Transverse colon (tissue), 4 donors: ENCODE measurements around the gene FERMT3. TPM values are rescaled to one million over a fixed set of nuclear protein-coding genes. Genes with fewer than 3 reads are reported as not detected.

Source experiments
- DNase-seq: peaks from one replicate; pipeline ENCODE4 v3.0.0-alpha.2; 2019
- H3K27ac ChIP-seq, 4 donors: fragments of 200-600 bp; sonication (generic); 2 replicates each; pipeline ENCODE4 v1.5.1; 2016 to 2018; ENCODE audit warnings: inconsistent platforms in 4 of 4
- H3K27me3 ChIP-seq: fragments of 200-600 bp; sonication (generic); 2 replicates; pipeline ENCODE4 v1.5.1; 2017; ENCODE audit warnings: inconsistent platforms
- H3K36me3 ChIP-seq, 4 donors: fragments of 200-600 bp; sonication (generic); 2 replicates each; pipeline ENCODE4 v1.5.1; 2017 to 2019; ENCODE audit warnings: inconsistent platforms in 4 of 4
- H3K4me1 ChIP-seq, 4 donors: fragments of 200-600 bp; sonication (generic); 2 replicates each; pipeline ENCODE4 v1.5.1; 2017 to 2020; ENCODE audit warnings: inconsistent platforms in 4 of 4
- H3K4me3 ChIP-seq, 4 donors: fragments of 200-600 bp; sonication (generic); 1 replicate in 1 of 4; 2 replicates in 3 of 4; pipeline versions ENCODE4 v1.5.1 to v1.6.1; 2017 to 2019; ENCODE audit warnings: inconsistent platforms in 4 of 4
- H3K9me3 ChIP-seq, 2 donors: fragments of 200-600 bp; sonication (generic); 2 replicates each; pipeline ENCODE4 v1.5.1; 2017 to 2019; ENCODE audit warnings: inconsistent platforms in 2 of 2
- EP300 ChIP-seq: sonication (generic); formaldehyde crosslinking; IDR thresholded peaks from one replicate; pipeline ENCODE4 v1.6.1; 2017; ENCODE audit warnings: antibody characterized with exemption, low read depth
- POLR2A ChIP-seq: fragments of 450-650 bp; IDR thresholded peaks from one replicate; pipeline ENCODE4 v1.6.1; 2016; ENCODE audit warnings: antibody characterized with exemption, mild to moderate bottlenecking, moderate library complexity
- POLR2AphosphoS5 ChIP-seq, 3 donors: sonication (generic); formaldehyde crosslinking; IDR thresholded peaks; one replicate each; pipeline ENCODE4 v1.6.1; 2016; ENCODE audit warnings: antibody characterized with exemption in 3 of 3
- WGBS, 2 donors: methylation state at CpG; one replicate each; pipeline ENCODE4 v1.1.5; 2018; ENCODE audit warnings: low coverage in 1 of 2; 5-methylcytosine and 5-hydroxymethylcytosine counted together
- in situ Hi-C, 4 donors: fragments of 200-750 bp; cut with MboI; loops; one replicate each; pipeline versions ENCODE4 v1.15.0 to v1.15.1; 2017; ENCODE audit warnings: low sequenced_read_pairs in 3 of 4, low pct_ligation_motif_present in 1 of 4, low pct_unique_long_range_greater_than_20kb in 1 of 4
- intact Hi-C: fragments of 100-400 bp; cut with DNase I; formaldehyde crosslinking; loops from one replicate; pipeline ENCODE4 v1.15.1; 2023; ENCODE audit warnings: low total_unique reads
- total RNA-seq, 4 donors: library from RNA; depleted of rRNA; stranded (reverse); fragments of >200 nt; gene quantifications; one replicate each; pipeline ENCODE4 v1.1.0, GENCODE V29; 2016
- TF ChIP-seq, protein P1 (sequence below), 5 experiments: fragments of 200-600 bp in 3 of 5; fragments of 450-650 bp in 2 of 5; sonication (generic) in 3 of 5; IDR thresholded peaks; 1 replicate in 2 of 5; 2 replicates in 3 of 5; pipeline ENCODE4 v1.5.1; 2016 to 2017; ENCODE audit warnings: antibody characterized with exemption in 5 of 5, inconsistent platforms in 3 of 5, mild to moderate bottlenecking in 2 of 5, moderate library complexity in 1 of 5

Gene FERMT3
- total RNA-seq, 4 donors from 2014 or later, result 14.6 to 63.3 (median 28.6) TPM

DNA sequence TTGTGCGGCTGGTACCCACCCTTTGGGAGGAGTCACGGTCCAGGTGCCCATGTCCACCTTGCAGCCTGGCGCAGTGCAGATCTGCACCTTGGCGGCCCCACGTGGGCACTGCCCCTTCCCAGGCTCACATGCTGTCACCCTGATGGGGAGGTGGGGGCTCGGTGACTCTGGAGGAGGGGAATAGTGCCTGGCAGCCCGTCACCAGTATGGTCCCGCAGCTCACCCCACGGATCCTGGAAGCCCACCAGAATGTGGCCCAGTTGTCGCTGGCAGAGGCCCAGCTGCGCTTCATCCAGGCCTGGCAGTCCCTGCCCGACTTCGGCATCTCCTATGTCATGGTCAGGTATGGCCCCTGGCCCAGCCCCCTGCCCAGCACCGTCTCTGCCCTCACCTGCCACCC lies 14.3 kb downstream of the FERMT3 start:
- no peaks in the 10 kb centered on the region for H3K9me3 ChIP-seq
- 82% methylated on average over 5 of the region's 14 CpGs; no CpG with 5 or more reads in 1 of the 2 donors for WGBS, 2 donors
- in situ Hi-C loops, result no loop called here
- peaks cover 8 to 11% (median 10%) of the 10 kb centered on the region in 4 donors for H3K4me1 ChIP-seq
- H3K36me3 ChIP-seq, result no peaks in the 10 kb centered on the region
- no peak overlapping the region for H3K4me3 ChIP-seq
- no peaks in the 10 kb centered on the region for H3K27me3 ChIP-seq
- TF ChIP-seq EP300 (no peak), POLR2AphosphoS5 (IDR thresholded peaks at IDR 0.05) (no peak), POLR2A (no peak)
- TF ChIP-seq, protein P1, sequence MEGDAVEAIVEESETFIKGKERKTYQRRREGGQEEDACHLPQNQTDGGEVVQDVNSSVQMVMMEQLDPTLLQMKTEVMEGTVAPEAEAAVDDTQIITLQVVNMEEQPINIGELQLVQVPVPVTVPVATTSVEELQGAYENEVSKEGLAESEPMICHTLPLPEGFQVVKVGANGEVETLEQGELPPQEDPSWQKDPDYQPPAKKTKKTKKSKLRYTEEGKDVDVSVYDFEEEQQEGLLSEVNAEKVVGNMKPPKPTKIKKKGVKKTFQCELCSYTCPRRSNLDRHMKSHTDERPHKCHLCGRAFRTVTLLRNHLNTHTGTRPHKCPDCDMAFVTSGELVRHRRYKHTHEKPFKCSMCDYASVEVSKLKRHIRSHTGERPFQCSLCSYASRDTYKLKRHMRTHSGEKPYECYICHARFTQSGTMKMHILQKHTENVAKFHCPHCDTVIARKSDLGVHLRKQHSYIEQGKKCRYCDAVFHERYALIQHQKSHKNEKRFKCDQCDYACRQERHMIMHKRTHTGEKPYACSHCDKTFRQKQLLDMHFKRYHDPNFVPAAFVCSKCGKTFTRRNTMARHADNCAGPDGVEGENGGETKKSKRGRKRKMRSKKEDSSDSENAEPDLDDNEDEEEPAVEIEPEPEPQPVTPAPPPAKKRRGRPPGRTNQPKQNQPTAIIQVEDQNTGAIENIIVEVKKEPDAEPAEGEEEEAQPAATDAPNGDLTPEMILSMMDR (IDR thresholded peaks at IDR 0.05), result no peak
- H3K27ac ChIP-seq, result no peak overlapping the region
- no peak for DNase-seq
- intact Hi-C loops, result no loop called here

DNA sequence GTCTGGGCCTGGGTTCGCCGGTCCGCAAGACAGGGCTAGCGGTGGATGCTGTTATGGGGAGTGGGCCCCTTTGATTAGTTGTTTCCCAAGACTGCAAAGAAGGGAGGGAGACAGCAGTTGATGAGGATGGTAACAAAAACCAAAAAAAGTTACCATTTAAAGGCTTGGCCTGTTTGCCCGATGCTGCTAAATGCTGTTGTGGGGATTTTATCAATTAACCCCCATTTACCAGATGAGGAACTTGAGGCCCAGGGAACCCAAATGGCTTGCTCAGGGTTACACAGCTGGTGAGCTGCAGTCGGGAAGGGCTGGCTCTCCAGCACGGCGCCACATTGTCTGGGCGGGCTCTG lies 16.1 kb downstream of the FERMT3 start:
- in situ Hi-C loops, result no loop called here
- TF ChIP-seq, protein P1 (IDR thresholded peaks at IDR 0.05), result no peak
- TF ChIP-seq POLR2AphosphoS5 (IDR thresholded peaks at IDR 0.05) (no peak), EP300 (no peak), POLR2A (no peak)
- no peaks in the 10 kb centered on the region for H3K27me3 ChIP-seq
- peaks cover 14 to 21% (median 19%) of the 10 kb centered on the region in 4 donors for H3K4me1 ChIP-seq
- no peaks in the 10 kb centered on the region for H3K36me3 ChIP-seq
- DNase-seq, result no peak
- 76 to 88% methylated on average over 5 to 9 of the region's 9 CpGs for WGBS, 2 donors
- no peak overlapping the region for H3K4me3 ChIP-seq
- no peak overlapping the region for H3K27ac ChIP-seq
- no peaks in the 10 kb centered on the region for H3K9me3 ChIP-seq
- intact Hi-C loops, result no loop called here

DNA sequence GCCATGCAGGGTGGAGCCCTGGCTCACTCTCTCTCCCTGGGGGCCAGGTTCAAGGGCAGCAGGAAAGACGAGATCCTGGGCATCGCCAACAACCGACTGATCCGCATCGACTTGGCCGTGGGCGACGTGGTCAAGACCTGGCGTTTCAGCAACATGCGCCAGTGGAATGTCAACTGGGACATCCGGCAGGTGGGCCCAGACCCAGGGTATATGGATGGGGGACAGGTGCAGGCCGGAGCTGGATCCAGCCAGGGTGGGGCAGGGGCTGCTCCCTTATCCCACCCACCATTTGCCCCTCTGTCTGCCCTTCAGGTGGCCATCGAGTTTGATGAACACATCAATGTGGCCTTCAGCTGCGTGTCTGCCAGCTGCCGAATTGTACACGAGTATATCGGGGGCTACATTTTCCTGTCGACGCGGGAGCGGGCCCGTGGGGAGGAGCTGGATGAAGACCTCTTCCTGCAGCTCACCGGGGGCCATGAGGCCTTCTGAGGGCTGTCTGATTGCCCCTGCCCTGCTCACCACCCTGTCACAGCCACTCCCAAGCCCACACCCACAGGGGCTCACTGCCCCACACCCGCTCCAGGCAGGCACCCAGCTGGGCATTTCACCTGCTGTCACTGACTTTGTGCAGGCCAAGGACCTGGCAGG lies 16.6 kb downstream of the FERMT3 start:
- WGBS, 2 donors, result 85% methylated on average over 21 of the region's 24 CpGs; no CpG with 5 or more reads in 1 of the 2 donors
- Histone ChIP-seq H3K27ac (no peak overlapping the region), H3K27me3 (no peaks in the 10 kb centered on the region), H3K4me1 (peaks cover 18 to 24% (median 22%) of the 10 kb centered on the region in 4 donors), H3K9me3 (no peaks in the 10 kb centered on the region), H3K36me3 (no peaks in the 10 kb centered on the region), H3K4me3 (no peak overlapping the region)
- in situ Hi-C loops (no loop called here), intact Hi-C loops (no loop called here)
- no peak for DNase-seq
- TF ChIP-seq POLR2AphosphoS5 (IDR thresholded peaks at IDR 0.05) (no peak), POLR2A (no peak), EP300 (no peak)
- TF ChIP-seq, protein P1 (IDR thresholded peaks at IDR 0.05), result no peak

DNA sequence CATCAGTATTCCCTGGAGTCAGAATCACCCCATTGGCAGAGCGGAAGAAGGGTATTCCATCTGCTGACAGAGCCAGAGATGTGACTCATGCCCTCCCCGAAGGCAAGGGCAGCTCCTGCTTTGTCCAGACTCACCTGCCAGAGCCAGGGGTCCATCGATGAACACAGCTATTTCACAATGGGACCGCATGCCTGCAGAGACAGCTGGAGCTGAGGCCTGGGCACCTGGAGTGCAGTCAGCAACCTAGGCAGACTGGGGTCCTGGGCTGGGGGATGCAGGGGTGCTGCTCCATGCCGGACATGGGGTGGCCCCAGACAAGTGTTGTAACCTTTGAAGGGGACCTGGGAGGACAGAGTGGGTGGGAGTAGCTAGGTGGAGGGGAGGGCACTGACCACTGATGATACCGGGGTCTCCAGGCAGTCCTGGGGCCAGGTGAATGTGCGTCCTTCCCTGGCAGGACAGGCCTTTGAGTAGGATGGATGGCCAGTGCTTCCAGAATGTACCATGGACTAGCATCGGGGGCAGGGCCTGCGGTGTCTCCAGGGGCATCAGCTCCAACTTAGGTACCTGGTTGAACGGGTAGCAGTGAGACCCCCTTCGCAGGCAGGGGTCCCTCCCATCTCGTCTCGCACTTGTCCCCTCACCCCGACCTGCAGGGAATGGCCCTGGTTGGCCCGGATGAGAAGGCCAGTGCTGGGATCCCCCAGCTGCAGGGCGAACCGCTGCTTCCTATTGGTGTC lies 17.8 kb downstream of the FERMT3 start:
- intact Hi-C loops, result no loop called here
- no peak for DNase-seq
- H3K27ac ChIP-seq, result no peak overlapping the region
- 88 to 100% methylated on average over 1 to 16 of the region's 17 CpGs for WGBS, 2 donors
- H3K27me3 ChIP-seq, result no peaks in the 10 kb centered on the region
- TF ChIP-seq, protein P1 (IDR thresholded peaks at IDR 0.05), result no peak
- no peak for TF ChIP-seq EP300
- no peak for TF ChIP-seq POLR2A
- H3K4me1 ChIP-seq, result peaks cover 18 to 36% (median 27%) of the 10 kb centered on the region in 4 donors
- in situ Hi-C loops, result no loop called here
- no peaks in the 10 kb centered on the region for H3K9me3 ChIP-seq
- H3K4me3 ChIP-seq, result no peak overlapping the region
- H3K36me3 ChIP-seq, result no peaks in the 10 kb centered on the region
